Stimulated activated CD8-positive, alpha-beta memory T cell treated with anti-CD3 and anti-CD28 coated beads, Interleukin-12 subunit alpha, Interleukin-12 subunit beta, amount 100 ng/mL, for 24 hours (primary cell): ENCODE measurements around the gene NACA2.
"Not testable (repeated sequence)": the region's sequence is repeated elsewhere in the genome, so short reads cannot be mapped to it uniquely, and the experiment has no call there.

ENCODE experiments used
- DNase-seq: peaks from one replicate; pipeline ENCODE4 v3.0.0-alpha.2; 2020; ENCODE audit errors: extremely low read depth

NACA2 gene

GRCh38 chr17:61599608-61600007 lies 8.6 kb upstream of the NACA2 start:
- DNase-seq: no peak

- DNase-seq: no peak
These were observed 7.0 kb upstream of the NACA2 start for GRCh38 chr17:61598014-61598413.

- DNase-seq: no peak
These were observed 6.6 kb upstream of the NACA2 start for GRCh38 chr17:61597607-61598006.

DNA sequence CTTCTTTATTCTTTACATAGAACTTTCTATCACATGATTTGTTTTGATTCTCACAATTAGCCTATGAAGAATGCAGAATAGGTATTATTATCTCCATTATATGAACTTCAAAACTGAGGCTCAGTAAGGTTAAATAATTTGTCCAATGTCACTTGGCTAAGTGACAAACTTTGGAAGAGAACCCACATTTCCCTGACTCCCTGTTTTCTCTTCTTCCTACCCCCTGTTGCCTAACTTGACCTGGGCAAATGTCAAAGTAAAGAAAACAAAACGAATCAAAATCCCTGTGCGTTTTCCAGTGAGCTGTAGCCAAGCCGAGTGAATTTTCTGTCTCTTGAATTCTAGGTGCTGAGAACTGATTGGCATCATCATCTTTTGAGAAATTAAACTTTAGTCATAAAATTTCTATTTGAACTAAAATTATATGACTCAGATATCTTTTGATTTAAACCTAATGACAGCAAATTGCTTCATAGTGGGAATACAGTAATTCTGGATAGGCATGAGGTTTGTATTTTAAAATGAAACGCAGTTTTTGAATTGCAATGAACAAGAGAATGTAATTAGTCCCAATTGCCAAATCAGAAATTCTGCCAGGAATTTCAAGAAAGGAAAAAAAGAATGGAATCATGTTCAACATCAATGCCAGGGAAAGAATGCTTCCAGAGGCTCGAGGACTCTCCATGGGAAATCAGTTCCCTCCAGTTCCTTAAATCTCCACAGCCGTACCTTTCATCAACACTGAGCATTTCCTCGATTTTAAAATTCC lies 4.6 kb upstream of the NACA2 start:
- DNase-seq: no peak

GRCh38 chr17:61594294-61594825 lies 3.3 kb upstream of the NACA2 start:
- DNase-seq: no peak

- DNase-seq: no peak
These were observed 2.4 kb upstream of the NACA2 start for GRCh38 chr17:61593426-61593825.

- no peak for DNase-seq
These were observed 911 bp upstream of the NACA2 start for GRCh38 chr17:61591930-61592329.

GRCh38 chr17:61589990-61590389 lies 1.0 kb downstream of the NACA2 start:
- DNase-seq: no peak

DNA sequence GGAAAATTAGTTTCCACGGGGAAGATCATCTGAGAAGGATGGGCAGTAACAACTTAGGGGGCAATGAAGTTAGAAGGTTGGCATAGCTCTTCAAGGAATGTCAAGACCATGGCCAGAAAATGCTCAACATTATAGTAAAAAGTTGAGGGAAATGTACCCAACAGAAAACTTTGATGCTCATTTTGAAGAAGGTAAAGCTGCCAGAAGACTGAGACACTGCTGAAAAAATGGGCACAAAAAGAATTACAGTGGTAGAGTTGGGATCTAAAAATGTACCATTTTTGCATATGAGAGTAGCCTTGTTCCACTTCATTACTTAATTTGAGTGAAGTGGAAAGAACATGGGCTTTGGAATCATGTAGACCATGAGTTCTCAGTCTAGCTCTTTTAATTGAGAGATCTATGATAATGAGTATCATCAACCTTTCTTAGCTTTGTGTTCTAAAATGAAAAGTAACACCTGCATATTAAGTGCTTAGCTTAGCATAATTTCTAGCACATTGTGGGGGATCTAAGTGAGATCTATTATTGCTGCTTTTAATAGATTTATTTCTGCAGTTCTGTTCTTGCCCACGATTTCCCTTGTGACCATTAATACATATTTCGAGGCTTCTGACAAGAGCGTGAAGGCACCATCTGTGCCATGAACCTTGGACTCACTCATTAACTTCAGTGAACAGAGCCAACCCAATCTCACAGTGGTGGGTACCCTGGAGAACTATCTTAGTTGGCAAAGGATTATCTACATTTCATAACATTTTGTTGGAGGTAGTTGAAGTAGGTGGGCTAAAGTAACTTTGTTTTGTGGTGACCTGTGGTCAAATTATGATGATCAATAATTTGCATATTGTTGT lies 3.0 kb downstream of the NACA2 start:
- no peak for DNase-seq

- DNase-seq: no peak
These were observed 3.8 kb downstream of the NACA2 start for GRCh38 chr17:61587242-61587641.

DNA sequence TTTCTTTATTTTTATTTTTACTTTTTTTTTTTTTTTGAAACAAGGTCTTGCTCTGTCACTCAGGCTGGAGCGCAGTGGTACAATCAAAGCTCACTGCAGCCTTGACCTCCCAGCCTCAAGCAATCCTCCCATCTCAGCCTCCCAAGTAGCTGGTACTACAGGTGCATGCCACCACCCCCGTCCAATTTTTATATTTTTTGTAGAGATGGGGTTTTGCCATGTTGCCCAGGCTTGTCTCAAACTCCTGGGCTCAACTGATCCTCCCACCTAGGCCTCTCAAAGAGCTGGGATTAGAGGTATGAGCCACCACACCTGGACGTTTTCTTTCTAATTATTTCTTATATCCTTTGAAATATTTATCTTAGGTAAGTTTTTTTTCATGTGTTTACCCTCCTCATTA lies 4.4 kb downstream of the NACA2 start:
- not testable (repeated sequence) for DNase-seq

DNA sequence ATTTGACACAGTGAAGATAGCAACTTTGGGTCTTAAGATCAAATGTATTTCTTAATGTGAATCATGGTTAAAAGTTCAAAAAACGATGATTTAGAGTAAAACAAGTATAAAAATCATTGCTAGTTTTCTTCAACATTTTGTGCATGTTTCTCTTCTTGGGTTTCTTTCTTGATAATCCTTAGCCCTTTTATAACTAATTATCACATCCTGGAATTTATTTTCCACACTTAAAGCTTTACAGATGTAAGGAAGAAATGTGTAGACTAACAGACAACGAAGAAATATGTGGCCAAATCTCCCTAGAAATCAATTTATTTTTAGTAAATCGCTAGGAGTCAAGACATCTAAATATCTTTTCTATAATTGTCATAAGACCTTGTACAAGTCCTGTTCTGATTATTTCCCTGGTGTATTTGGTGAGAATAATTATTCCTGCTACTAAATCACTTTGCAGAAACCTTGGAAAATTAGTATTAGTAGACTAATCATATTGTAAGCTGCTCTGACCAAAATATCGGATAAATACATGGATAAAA lies 4.9 kb downstream of the NACA2 start:
- DNase-seq: no peak

- no peak for DNase-seq
These were observed 6.2 kb downstream of the NACA2 start for GRCh38 chr17:61584866-61585265.

DNA sequence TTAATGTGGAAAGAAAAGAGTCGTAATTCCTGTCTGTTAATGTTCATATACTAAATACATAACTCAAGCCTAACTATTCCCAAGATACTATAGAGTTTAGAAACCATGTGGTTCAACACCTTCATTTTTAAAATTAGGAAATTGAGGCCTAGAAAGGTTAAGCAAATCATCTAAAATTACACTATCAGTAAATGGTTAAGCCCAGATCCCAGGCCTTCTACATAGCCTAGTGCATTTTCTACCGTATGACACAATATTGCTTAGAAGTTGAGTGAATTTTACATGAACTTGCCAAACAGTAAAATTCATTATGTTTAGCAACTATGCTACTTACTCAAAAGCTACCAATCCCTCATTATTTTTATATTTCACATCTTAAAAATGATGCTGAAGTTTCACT lies 6.8 kb downstream of the NACA2 start:
- no peak for DNase-seq

- no peak for DNase-seq
These were observed 7.3 kb downstream of the NACA2 start for GRCh38 chr17:61583660-61584264.

DNA sequence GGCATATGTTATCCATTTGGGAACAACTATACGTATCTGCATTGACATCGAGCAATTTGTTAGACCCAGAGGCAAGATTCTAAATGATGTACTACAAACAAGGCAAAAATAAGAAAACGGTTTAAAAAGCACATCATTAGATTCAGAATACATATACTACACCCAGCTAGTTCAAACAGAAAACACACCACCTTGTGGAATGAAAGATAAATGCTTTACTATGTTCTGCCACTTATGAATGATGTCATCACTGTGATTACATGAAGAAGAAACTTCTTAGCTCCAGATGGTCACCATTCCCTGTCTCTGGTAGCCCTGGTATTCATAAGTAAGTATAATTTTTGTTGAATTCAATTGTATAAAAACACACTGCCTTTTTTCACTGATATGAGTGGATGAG lies 7.8 kb downstream of the NACA2 start:
- no peak for DNase-seq

DNA sequence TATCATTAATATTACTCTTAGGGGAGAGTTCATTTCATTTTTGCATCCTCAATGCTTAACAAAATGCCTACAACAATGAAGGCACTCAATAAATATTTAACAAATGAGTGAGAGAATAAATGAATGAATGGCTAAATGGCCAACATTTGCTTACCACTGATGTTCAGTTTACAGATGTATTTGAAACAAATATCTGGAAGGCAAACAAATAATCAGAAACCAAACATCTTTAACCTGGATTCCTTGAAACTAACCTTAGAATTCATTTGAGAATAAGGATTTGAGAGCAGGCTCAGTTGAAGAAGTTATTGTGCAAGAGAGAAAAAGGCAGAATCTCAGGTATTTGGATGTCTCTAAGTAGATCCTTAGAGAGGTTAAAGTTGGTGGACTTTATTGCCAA lies 8.4 kb downstream of the NACA2 start:
- DNase-seq: no peak

GRCh38 chr17:61581611-61582349 lies 9.2 kb downstream of the NACA2 start:
- DNase-seq: no peak

GRCh38 chr17:61580502-61580901 lies 10.5 kb downstream of the NACA2 start:
- no peak for DNase-seq

DNA sequence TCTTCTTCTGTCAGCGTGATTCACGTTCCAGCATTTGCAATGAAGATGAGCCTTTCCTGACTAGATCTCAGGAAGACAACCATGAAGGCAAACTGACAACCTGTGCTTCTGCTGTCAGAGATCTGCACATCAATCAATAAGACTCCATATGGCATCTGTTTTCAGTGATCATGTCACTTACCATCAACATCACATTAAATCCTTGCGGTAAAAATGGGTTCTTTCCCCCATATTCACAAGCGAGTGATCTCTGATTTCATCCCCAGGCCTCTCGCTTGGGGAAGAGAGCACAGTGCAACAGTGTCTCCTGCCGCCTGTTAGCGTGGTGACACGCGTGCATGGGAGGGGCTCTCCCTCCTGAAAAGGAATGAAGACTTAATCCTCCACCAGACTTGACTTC lies 11.1 kb downstream of the NACA2 start:
- DNase-seq: no peak

DNA sequence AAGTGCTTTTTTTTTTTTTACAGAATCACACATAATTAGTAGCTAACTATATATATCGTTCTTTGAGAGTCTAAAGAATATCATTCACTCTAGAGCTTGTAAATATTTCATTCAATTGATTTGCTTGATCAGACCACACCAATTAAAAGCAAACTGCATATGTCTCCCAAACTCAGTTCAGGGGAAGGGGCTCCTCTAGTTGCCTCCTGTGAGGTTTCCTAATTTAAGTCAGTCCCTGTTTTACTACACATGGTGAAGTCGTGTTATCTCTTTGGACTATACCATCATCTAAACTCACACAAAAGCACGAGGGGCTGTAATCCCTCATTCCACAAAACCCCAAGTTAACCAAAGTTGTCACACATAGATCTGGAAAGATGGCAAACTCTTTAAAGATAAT lies 11.7 kb downstream of the NACA2 start:
- DNase-seq: no peak

DNA sequence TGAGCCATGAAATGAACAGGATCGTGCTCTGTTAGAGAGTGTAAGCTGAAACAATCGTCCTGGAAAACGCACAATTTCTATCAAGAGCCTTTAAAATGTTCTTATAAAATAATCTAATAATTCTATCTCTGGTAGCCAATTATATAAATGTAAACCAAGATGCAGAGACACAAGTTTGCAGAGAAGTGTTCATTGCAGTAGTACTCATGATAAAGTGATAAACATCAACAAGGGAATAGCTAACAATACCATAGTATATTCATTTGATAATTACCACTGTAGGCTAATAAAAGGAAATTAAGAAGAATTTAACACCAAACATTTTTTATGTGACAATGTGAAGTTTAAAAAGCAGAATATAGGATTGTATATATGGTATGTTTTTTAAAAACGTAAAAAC lies 12.4 kb downstream of the NACA2 start:
- DNase-seq: no peak
